Inferior parietal cortex (tissue), 1 donor: Measurements from ENCODE around the gene PRRT1B.
"Not testable (repeated sequence)": the region's sequence is repeated elsewhere in the genome, so short reads cannot be mapped to it uniquely, and the experiment has no call there.

ENCODE experiments used
- DNase-seq: peaks from one replicate; pipeline ENCODE4 v3.0.0-alpha.2; 2016; ENCODE audit errors: extremely low spot score

Gene PRRT1B

DNA sequence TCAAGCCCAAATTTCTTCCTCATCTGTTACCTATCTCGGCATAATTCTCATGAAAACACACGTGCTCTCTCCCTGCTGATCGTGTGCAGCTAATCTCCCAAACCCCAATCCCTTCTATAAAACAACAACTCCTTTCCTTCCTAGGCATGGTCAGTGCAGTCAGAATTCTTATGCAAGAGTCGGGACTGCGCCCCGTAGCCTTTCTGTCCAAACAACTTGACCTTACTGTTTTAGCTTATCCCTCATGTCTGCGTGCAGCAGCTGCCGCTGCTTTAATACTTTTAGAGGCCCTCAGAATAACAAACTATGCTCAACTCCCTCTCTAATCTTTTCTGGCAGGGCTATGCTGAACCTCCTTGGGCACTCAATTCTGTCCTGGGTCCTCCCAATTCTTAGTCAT lies 5.1 kb downstream of the PRRT1B start:
- not testable (repeated sequence) for DNase-seq

DNA sequence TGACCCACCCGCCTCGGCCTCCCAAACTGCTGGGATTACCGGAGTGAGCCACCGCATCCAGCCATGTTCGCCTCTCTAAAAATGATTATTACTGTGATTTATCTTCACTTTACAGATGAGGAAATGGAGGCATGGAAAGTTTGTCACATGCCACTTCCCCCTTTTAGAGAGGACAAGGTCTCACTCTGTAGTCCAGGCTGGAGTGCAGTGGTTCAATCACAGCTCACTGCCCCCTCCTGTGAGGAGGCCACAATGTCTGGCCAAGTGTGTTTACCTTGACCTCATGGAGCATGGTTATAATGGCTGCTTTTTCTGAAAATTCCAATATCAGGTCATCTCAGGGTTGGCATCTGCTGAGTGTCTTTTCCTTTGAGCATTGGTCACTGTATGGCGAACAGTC lies 6.7 kb downstream of the PRRT1B start:
- no peak for DNase-seq

DNA sequence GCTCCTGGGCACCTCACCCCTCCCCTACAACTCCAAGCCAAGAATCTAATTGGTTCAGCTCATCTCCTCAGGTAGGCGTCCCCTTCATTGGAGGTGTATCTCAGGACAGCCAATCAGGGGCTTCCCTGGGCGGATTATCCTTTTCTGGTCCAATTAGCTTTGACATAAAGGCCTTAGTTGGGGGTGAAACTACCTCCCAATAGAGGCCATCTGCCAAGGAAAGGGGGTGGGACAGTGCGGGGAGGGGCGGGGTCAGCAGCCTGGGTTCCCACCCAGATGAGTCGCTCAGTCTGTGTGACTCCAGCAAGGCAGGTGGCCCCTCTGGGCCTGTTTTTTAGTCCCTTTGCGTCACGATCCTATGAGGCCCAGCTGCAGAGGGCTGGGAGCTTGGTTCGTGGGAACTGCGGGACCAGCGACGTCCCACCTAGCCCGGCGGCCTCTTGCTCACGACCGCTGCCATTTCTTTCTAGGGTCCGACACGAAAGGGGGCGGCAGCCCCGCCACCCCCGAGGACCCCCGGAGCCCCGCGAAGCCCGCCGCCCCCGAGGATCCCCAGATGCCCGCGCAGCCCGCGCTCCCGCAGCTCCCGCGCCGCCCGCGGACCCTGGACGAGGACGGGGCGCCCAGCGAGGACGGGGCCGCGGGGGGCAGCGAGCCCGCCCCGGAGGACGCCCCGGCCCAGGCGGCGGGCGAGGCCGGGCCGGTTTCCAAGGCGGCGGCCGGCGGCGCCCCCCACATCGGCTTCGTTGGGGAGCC lies 8.9 kb downstream of the PRRT1B start:
- DNase-seq: no peak

DNA sequence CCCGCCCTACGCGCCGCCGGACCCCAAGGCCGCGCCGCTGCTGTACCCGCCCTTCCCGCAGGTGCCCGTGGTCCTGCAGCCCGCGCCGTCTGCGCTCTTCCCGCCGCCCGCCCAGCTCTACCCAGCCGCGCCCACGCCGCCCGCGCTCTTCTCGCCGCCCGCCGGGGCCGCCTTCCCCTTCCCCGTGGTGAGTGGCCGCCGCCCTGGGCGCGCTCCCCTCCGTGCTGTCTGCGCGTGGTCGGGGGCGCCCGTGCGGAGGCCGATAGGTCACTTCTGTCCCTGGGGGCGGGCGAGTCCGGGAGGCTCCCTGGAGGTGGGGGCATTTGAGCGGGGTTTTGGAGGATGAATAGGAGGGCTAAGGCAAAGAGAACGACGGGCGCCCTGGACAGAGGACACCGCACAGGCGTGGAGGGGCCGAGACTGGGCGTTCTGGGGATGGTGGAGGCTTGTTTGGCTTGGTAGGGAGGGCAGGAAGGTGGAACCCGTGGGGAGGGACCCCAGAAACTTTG lies 9.6 kb downstream of the PRRT1B start:
- no peak for DNase-seq

DNA sequence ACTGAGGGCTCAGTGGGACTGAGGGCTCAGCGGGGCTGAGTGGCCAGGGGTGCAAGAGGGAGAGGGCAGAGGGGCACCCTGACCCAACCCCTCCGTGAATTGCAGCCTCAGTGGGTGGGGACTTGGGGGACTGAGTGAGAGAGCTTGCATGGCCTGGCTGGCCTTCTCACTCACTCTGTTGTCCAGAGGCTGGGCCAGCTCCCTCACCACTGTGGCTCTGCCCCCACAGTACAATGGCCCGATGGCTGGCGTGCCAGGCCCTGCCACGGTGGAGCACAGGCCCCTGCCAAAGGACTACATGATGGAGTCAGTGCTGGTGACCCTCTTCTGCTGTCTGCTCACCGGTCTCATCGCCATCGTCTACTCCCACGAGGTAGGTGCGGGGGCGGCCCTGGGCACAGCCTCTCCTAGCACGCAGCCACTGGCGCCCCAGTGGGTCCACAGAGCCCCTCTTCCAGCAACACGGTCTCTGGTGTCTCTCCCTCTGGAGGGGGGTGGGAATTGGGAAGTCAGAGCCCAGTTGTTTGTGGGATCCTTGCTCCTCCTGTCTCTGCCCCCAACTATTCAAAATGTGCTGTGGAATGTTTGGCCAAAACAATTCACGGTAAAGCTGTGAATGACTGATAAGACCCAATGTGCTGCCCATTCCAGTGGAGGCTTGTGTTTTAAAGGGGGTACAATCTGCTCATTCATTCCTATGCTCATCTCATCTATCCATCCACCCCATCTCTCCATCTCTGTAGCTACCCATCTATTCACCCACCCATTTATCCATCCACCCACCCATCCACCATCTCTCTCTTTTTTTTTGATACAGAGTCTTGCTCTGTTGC lies 10.7 kb downstream of the PRRT1B start:
- DNase-seq: no peak

DNA sequence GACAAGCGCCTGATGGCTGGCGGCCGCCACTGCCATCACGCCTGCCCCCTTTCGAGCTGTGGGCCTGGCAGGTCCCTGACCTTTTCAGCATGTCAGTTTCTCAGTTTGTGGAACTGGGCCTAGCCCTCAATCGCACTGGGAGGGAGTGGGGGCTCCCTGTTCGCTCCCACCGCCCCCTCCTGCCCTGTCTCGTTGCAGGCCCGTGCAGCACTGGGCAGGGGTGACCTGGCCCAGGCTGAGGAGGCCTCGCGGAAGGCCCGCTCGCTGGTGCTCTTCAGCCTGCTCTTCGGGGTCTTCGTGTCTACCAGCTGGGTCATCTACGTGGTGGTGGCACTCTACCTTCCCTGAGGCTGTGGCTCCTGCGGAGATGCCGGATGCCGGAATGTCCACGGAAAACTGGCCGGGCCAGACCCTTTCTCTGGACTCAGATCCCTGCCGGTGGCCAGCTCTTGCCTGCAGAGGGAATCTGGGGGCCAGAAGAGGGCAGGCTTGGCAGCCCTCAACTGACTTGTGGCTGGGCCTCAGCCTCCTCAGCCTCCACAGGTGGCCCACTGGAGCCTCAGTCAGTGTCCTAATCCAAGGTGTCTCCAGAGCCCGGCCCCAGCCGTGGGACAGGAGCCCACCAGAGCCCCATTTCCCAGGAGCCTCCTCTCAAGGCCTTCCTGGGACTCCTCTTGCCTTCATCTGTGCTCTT lies 12.7 kb downstream of the PRRT1B start:
- DNase-seq: no peak

DNA sequence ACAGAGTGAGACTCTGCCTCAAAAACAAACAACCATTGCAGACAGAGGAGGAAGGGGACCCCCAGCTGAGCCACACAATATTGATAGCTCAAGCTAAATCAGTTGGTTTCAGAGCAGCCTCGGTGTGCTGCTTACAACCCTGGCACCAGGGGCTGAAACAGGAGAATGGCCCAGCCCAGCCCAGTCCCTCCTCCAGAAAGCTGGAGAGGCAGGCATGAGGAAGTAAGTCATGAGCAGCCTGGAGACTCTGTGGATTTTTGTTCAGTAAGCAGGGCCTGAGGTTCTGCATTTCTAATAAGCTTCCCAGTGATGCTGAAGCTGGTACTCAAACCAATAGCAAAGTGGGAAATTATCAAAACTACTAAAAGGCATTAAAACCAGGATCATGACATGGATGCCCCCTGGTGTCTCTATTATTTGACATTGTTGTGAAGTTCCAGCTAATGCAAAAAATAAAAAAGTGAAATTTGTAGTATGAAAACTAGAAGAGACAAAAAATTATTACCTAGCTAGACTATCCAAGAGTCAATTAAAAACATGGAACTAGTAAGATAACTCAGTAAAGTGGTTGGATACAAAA lies 14.2 kb downstream of the PRRT1B start:
- no peak for DNase-seq

DNA sequence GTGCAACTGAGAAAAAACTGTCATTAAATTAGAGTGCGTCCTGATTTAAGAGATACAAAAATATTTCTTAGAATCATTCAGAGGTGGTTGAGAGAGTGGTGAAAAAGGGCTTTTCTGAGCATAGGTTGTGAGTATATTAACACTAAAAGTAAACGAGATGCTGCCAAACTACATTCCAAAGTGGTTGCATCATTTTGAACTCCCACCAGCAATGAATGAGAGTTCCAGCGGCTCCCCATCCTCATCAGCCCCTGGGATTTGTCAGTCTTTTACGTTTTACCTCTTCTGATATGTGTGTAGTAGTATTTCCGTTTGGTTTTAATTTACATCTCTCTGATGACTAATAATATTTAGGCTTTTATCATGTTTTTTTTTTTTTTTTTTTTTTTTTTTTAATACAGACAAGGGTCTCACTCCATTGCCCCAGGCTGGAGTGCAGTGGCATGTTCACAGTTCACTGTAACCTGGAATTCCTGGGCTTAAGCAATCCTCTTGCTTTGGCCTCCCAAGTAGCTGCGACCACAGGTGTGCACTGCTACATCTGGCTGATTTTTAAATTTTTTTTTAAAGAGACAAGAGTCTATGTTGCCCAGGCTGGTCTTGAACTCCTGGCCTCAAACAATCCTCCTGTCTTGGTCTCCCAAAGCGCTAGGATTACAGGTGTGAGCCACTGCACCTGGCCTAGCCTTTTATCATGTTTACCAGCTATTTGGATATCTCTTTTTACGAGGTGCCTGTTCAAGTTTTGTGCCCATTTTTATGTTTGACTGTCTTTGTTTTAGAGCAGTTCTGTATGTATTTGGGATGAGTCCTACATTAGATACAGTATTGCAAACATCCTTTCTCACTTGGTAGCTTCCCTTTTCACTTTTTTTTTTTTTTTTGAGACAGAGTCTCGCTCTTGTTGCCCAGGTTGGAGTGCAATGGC lies 17.0 kb downstream of the PRRT1B start:
- DNase-seq: no peak

DNA sequence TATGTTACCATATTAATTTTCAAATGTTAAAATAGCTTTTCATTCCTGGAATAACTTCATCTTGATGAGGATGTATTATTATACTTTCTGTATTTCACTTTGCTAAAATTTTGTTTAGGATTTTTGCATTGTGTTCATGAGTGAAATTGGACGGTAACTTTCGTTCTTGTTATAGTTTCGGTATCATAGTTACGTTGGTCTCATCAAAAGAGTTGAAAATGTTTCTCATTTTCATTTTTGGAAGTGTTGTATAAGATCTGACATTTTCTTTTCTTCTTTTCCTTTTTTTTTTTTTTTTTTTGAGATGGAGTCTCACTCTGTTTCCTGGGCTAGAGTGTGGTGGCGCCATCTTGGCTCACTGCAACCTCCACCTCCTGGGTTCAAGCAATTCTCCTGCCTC lies 20.0 kb downstream of the PRRT1B start:
- DNase-seq: no peak

DNA sequence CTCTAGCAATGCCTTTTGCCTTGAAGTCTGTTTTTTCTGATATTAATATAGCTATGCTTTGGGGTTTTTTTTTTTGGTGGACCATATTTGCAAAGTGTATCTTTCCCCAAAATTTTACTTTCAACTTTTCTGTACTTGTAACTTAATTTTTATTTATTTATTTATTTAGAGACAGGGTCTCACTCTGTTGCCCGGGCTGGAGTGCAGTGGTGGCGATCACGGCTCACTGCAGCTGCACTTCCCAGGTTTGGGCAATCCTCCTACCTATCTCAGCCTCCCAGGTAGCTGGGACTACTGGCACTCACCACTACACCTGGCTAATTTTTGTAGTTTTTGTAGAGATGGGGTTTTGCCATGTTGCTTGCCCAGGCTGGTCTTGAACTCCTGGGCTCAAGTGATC lies 20.8 kb downstream of the PRRT1B start:
- DNase-seq: no peak

DNA sequence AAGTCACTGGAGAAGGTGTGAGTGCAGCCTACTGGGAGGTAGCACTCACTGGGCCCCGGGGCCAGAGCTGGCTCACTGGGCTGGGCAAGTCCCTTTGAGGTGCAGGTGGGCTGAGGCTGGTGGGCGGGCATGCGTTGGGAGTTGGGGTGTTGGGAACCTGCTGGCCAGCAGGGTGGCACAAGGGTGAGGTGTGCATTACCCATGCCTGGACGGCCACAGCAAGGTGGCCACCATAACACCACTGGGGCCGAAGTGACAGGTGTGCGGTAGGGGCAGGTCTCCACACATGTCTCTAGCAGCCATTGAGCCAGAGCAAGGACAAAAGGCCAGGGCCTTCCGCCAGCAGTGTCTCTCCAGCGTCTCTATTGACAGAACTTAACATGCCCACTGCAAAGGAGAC lies 22.6 kb downstream of the PRRT1B start:
- no peak for DNase-seq

DNA sequence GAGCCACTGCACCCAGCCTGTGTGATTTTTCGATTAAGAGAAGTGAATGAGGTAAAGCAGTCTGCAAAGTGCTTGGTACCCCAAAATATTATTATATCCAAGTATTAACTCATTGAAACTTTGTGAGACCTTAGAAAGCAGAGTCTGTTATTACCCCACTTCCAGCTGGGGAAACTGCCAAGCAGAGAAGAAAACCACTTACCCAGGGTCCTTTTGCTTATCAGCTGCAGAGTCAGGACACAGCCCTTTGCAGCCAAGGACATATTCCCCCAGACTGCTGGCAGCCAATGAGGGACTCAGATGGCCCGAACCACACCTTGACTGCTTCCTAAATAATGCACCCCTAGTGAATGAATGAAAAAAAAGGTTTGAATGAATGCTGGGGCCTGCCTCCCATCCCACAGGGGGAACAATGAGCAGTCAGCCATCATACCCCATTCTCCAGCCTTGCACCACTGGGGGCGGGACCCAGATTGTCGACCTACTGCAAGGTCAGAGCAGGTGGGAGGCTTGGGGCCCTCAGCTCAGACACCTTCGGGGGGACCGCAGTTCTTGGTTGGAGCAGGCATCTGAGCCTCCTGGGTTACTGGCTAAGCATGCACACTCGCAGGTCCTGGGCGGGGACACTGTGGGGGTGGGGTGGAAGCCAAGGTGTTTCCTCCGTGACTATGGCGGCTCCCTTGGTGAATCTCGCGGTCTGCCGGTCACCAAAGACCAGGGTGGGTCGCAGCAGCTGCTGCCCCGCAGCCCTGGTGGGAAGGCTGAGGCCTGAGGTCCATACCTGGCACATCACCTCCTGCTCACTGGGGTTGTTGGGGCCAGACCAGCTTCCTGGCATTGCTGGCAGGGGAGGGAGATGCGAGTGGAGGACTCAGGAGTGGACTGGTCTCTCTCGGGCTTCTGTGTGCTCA lies 29.7 kb downstream of the PRRT1B start:
- no peak for DNase-seq

DNA sequence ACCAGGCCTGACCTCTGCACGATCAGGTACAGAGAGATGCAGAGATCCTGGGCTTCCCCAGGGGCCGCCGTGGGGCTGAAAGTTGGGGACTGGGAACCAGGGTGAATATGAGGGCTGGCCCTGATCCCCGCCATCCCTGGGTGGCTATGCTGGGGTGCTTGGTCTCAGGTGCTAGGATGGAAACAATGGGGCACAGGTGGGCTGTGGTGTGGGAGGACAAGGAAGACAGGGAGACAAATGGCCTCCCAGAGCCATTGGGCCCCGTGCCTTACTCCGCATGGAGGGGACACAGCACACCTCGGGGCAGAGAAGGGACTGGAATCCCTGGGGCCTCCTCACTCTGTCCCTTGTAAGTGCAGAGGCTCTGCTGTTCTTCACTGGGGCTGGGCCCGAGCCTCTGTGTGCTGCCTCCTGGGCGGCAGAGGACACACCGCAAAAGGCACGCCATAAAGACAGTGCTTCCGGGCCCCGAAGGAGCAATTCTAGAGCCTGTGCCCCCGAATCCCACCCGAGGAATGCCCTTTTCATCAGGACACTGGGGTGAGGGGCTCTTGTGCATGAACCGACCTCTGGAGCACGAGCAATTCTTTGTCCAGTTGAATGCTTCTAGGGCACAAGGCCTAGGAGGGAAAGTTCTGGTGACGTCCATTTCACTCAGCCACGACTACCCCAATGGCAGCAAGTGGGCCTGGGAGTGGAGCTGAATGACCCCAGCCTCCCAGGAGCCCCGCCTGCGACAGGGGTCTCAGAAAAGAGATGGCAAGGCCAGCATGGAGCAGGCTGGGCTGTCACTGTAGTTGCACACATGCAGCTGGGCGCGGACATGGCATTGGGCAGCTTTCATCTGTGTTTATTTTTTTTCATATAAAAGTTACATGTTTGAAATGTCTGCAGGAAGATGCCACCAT lies 30.9 kb downstream of the PRRT1B start:
- DNase-seq: no peak

DNA sequence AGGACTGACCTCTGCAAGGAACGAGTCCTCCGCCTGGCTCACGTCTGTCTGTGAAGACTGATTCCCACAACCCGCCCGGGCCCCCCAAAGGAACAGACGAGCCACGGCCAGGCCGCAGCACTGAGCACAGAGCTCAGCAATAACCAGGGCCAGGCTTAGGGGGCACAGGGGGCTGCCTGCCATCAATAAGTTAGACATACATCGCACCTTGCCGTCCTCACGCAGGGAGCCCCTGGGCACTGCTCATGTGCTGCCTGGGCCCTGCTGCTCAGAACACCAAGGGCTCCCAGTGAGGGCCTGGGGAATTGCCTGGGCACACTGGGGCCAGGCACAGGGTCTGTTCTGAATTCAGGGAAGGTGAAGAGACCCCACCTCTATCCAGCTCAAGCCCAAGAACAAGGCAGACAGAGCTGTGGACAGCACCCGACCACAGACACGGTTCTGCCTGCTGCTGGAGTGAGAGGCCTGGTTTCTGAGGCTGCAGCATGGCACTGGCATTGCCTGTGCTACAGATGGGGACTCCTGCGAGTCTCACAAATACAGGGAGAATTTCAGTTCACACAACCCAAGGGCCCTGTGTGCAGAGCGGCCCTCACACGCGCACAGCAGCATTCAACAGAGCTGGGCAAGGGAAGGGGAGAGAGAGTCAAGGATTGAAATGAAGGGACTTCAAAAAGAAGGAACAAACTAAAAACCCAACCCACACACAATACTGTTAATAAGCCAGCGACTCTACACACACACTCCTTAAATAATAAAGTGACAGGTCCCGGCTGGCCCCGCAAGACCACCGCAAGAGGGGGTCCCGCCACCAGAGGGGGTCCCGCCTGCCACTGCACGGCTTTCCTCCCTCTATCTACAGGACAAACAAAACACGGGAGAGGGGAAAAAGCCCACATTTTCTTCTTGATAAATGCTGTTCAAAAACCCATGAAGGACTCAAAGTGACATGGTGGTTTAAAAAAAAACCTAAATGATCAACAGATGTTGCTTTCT lies 32.0 kb downstream of the PRRT1B start:
- DNase-seq: no peak

DNA sequence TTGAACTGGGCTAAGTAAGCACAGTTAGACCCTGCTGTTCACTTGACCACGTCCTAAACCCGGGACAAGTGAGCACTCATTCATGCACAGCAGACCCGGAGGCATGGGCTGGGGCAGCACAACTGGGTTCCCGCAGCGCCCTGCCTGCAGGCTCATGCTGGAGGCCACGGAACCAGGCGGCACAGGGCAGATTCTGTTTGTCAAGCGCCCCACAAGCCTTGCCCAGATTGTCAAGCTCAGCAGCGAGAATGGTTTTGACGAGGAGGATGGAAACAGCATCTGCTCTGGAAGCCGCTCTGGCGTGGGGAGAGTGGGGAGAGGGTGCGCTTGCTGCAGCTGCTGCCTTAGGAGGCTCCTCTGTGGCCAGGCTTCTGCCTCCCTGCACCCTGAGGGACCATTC lies 32.7 kb downstream of the PRRT1B start:
- DNase-seq: no peak

DNA sequence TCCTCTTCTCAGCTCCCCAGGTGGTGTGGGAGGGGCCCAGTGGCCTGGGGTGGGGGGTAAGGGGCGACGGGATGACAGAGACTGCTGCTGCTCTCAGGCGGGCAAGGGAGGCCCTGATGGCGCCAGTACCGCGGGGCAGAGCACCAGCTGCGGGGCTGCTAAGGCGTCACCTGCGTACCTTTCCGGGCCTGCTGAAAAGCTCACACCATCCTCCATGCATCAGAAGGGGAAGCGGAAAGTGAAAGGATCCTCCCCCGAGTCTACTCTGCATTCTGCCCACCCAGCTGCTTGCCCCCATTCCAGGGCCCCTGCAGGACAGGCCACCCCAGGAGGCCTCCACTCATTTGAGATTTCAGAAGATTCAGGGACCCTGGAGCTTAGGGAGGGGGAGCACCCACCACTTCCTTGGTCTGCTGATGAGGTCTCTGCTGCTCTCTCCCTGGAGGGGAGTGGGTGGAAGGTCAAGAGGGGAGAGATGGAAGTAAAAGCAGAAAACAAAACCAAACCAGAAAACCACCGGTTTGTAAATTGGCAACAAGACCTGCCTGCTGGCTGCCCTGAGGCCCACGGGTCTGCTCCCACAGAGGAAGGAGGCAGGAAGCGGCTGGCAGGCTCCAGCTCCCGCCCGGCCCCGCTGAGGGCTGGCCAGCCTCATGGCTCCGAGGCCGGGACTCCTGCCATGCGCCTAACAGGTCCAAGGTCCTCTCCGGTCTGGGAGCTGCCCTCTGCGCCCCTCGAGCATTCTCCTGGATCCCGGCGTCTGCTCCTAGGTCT lies 33.6 kb downstream of the PRRT1B start:
- no peak for DNase-seq

DNA sequence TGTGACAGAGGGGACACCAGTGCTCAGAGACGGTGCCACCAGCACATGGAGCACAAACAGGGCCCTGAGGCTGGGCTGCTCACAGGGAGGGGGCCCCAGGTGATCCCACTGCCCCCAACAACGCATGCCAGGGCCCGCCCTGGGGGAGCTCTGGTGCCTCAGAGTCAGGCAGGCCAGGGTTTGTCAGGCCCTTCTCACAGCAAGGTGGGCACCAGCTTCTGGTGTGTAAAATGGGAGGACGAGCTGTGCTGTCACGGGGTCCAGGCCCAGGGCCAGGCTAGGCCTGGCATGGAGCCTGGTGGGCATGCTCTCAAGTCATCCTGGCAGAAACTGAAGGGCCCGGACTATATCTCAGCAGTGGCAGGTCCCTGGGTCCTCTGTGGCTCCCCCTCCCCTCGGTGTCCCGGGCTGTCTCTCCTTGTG lies 34.5 kb downstream of the PRRT1B start:
- no peak for DNase-seq
